WTC11 (cell line): ENCODE measurements around the gene USP21.

Source experiments
- CTCF ChIP-seq: fragments of 200-600 bp; IDR thresholded peaks from 2 replicates; pipeline ENCODE4 v1.8.0; 2022; ENCODE audit warnings: antibody characterized with exemption
- ELF4 ChIP-seq: sonication (generic); formaldehyde crosslinking; IDR thresholded peaks from 2 replicates; pipeline ENCODE4 v1.8.1; 2022; ENCODE audit warnings: low read depth, mild to moderate bottlenecking, moderate library complexity, missing genetic modification reagents
- ZBTB21 ChIP-seq: sonication (generic); formaldehyde crosslinking; IDR thresholded peaks from 2 replicates; pipeline ENCODE4 v1.8.1; 2023; ENCODE audit warnings: mild to moderate bottlenecking, missing genetic modification reagents, borderline replicate concordance
- ZNF263 ChIP-seq: sonication (generic); formaldehyde crosslinking; IDR thresholded peaks from 2 replicates; pipeline ENCODE4 v1.8.1; 2022; ENCODE audit warnings: low read depth, mild to moderate bottlenecking, moderate library complexity, missing genetic modification reagents
- ZNF512 ChIP-seq: sonication (generic); formaldehyde crosslinking; IDR thresholded peaks from 2 replicates; pipeline ENCODE4 v1.8.1; 2022; ENCODE audit warnings: missing genetic modification reagents, borderline replicate concordance

GRCh38 chr1:161172349-161172748 is 13.0 kb downstream of the USP21 start:
- no peak for TF ChIP-seq CTCF
- no peak for TF ChIP-seq ELF4 (CRISPR knock-in tag)
- TF ChIP-seq ZBTB21 (CRISPR knock-in tag): no peak
- no peak for TF ChIP-seq ZNF263 (CRISPR knock-in tag)
- TF ChIP-seq ZNF512 (CRISPR knock-in tag): no peak
